NOMO-1 treated with dmso at 0.1 percent for 144 hours (cell line): Measurements from ENCODE around the gene DIRAS3.
"Not testable (repeated sequence)": the region's sequence is repeated elsewhere in the genome, so short reads cannot be mapped to it uniquely, and the experiment has no call there.

Source experiments
- DNase-seq: peaks from one replicate; lab custom pipeline; 2025; ENCODE audit not compliant: unreplicated experiment; lab: John Stamatoyannopoulos, UW

DIRAS3 gene

DNA sequence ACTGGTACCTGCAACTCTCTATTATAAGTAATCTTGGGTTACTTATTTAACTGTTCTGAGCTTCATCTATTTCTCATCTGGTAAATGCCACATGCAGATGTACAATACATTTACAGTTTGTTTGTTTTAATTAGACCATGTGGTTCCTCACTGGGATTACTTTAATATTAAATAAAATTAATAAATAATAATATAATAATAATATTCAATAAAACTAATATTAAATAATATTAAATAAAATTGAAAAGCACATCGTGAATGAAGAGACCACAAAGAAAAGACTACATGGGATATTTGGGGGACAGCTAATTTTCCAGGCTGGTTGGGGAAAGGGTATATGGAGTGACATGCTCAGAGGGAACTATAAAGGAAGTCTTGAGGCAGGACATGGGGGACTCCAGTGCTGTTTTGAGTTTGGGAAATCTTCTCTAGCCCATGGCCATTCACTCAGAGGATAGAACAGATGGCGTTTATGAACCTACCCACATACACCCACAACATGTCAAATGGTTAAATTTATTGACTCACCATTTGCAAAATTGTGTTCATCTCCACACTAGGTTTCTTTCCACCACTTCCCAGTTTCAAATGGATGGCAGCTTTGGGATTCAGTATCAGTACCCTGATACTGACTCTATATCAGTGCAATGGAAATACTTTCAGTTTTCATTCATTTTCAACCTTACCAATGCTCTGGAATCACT is 25.6 kb downstream of the DIRAS3 start:
- DNase-seq, result no peak

DNA sequence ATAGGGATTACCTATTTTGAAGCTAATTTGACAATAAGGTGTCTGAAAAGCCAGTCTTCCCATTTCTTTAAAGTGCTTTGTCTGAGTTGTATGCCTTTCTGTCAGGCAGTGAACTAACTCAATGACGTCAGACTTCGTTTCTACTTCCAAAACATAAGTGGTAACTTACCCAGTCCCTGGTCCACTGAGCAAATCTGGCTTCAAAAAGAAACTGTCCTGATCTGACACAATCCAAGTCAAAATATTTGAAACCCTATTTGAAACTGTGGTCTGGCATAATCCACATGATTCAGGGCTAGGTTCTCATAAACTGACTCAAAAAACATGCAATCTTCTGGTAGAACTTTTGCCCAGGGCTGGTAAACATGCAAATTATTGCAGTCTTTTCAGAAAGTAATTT is 34.0 kb downstream of the DIRAS3 start:
- DNase-seq, result no peak

GRCh38 chr1:68015971-68016370 is 34.5 kb downstream of the DIRAS3 start:
- DNase-seq, result no peak

DNA sequence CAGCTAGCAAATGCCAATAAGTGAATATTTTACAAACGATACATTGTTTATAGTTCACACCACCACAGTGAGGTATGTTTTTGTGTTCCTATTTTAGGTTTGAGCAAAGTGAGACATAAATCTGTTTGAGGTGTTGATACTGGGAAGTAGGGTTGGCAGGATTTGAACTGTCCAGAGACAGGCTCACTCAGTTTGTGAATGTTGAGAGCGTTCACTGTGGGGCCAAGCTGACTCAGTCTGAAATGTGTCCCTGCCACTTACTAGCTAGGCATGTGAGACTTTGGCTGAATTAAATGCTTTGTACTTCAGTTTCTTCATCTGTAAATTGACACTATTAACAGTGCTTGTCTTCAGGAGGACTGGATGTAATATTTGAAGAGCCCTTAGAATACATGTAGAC is 35.1 kb downstream of the DIRAS3 start:
- DNase-seq, result no peak

GRCh38 chr1:68013351-68013750 is 37.1 kb downstream of the DIRAS3 start:
- DNase-seq, result no peak

GRCh38 chr1:68011657-68012375 is 38.6 kb downstream of the DIRAS3 start:
- no peak for DNase-seq

GRCh38 chr1:68010543-68010942 is 39.9 kb downstream of the DIRAS3 start:
- no peak for DNase-seq

DNA sequence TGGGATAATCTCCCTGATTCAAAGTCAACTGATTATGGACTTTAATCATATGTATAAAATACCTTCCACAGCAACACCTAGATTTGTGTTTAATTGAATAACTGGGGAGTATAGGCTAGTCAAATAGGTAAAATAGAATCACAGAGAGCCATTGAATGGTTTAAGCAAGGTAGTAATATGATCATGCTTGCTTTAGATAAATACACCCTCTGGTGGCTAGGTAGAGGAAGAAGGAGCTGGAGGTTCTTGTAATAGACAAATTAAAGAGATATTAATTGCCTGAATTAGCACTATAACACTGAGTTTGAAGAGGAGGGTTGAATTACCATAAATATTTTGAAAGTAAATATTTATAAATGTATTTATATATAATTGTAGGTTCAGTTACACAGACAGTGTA is 40.3 kb downstream of the DIRAS3 start:
- DNase-seq, result no peak

DNA sequence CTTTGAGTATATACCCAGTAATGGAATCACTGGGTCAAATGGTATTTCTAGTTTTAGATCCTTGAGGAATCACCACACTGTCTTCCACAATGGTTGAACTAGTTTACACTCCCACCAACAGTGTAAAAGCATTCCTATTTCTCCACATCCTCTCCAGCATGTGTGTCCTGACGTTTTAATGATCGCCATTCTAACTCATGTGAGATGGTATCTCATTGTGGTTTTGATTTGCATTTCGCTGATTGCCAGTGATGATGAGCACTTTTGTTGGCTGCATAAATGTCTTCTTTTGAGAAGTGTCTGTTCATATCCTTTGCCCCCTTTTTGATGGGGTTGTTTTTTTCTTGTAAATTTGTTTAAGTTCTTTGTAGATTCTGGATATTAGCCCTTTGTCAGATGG is 46.8 kb downstream of the DIRAS3 start:
- DNase-seq, result not testable (repeated sequence)

DNA sequence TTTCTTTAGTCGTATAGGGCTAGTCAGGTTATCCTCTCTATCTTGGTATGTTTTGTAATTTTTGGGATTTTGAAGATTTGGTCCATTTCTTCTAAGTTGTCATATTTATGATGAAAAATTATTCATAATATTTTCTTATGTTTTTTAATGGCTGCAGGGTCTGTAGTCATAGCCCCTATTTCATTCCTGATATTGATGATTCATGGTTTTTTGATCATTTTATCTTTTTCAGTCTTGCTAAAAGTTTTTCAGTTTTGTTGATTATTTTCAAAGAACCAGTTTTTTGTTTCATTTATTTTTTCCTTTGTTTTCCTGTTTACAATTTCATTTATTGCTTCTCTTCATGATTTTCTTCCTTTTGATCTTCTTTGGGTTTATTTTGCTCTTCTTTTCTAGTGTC is 50.2 kb downstream of the DIRAS3 start:
- no peak for DNase-seq

DNA sequence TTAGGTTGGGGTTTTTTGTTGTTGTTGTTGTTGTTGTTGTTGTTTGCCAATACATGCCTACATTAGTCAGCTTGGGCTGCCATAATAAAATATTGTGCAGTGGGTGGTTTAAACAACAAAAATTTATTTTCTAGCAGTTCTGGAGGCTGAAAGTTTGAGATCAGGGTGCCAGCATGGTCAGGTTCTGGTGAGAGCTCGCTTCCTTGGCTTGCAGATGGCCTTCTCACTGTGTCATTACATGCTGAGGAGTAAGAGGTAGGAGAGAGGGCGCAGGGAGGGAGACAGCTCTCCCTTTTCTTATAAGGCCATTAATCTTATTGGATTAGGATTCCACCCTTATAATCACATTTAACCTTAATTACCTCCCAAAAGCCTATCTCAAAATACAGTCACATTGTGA is 52.7 kb downstream of the DIRAS3 start:
- DNase-seq, result no peak
